GM19240 (cell line): ENCODE results near the gene SMIM20.

Experiments
- DNase-seq: peaks from one replicate; pipeline ENCODE4 v3.0.0; 2011; ENCODE audit warnings: low spot score; ENCODE audit not compliant: insufficient read length

SMIM20 gene

GRCh38 chr4:25925486-25926201, 11.6 kb downstream of the SMIM20 start:
- DNase-seq = peak; percentile 32

GRCh38 chr4:25926462-25926861, 12.4 kb downstream of the SMIM20 start:
- no peak for DNase-seq

DNA sequence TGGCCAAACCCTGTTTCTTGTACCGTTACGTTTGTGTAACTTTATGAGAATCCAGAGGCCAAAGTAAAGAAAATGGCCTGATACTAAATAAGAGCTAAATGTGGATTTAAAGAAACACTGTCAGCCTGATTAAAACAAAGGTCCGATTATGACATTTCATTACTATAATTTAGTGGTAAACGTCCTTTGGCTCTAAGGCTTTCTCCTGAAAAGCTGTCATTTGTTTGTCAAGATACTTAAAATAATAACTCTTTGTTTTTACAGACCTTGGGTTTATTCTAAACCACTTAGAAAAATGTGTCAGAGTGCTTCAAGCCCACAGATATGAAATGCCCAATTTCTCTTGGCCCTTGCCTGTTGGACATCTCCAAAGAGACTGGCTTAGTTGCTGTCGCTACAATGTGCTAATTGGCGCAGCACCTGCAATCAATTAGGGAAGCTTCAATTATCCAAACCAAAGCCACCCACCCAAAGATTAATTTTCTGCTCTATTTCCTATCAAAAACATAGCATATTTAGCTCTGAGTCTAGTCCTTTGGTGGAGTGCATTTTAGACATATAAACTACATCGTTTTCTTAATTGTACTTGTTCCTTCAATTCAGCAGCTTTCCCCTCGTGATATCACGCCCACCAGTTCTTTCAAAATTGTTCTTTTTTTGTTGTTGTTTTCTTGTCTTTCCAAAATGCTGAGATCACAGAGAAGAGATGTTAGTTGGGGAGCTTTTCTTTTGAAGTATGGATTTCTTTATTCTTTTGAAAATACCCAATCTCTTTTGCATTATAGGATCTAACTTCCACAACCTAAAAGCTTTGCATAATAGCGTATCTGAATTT, 13.6 kb downstream of the SMIM20 start:
- no peak for DNase-seq

- no peak for DNase-seq
Measured at GRCh38 chr4:25928379-25929297, 14.6 kb downstream of the SMIM20 start.

DNA sequence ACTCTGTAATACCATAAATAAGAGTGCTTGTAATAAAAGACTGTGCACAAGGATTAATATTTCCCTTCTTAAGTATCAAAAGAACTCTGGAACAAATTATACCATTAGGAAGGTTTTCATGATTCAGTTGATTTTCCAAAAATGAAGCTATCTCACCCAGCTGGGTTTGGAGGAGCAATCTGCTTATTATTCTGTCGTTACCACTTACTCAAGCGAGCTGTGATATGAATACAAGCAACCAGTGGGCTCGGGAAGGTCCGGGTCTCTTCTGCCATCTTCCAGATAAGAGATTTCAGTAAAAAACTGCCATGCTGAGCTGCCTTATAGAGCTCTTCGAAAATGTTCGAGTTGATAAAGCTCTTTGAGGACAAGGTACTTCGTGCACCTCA, 15.3 kb downstream of the SMIM20 start:
- no peak for DNase-seq

DNA sequence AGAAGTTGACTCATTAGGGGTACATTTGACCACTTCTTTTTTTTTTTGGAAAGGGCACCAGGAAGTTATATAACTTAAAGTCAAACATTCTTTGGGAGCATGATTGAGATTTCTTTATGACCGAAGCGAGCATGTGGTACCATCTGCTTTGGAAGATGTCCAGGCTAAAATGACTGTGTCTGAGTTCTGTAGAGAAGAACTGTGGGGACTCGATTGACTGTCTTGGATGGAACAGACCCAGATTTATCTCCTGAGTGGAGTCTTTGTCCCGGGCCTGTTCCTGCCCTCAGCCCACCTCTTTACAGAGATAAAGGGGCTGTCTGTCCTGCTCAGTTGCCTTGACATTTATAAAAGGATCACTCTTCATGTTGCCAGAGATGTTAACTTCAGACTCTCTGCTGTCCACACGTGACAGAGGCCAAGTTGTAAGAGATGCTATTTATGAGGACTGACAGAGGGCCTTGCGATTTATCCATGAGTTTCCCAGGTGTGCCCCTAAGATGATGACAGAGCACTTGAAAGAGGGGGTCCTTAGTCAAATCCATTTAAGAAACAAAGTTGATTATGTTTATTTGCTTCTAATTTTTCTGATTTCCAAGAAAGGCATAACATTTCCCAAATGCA, 16.8 kb downstream of the SMIM20 start:
- DNase-seq = no peak

- DNase-seq = no peak
Measured at GRCh38 chr4:25936696-25937095, 22.7 kb downstream of the SMIM20 start.

- no peak for DNase-seq
Measured at GRCh38 chr4:25937801-25938200, 23.8 kb downstream of the SMIM20 start.

DNA sequence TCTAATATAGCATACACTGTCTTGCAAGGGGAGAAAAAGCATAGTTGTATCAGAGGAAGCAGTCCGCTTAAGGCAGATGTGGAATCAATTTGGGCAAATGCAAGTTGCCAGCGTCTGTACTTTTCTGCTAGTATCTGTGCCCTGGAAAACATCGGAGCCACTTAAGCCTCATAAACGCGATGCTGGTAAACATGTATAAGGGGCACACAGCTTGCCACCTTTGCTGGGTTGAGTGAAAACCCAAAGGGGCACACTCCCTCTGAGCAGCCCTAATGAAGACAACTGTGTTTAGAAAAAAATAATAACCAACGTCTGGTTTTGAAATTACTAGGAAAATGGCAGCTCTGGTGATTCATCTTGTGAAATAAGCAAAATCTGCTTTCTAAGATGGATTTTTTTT, 24.3 kb downstream of the SMIM20 start:
- no peak for DNase-seq

GRCh38 chr4:25938787-25939186, 24.8 kb downstream of the SMIM20 start:
- DNase-seq = peak; percentile 21

DNA sequence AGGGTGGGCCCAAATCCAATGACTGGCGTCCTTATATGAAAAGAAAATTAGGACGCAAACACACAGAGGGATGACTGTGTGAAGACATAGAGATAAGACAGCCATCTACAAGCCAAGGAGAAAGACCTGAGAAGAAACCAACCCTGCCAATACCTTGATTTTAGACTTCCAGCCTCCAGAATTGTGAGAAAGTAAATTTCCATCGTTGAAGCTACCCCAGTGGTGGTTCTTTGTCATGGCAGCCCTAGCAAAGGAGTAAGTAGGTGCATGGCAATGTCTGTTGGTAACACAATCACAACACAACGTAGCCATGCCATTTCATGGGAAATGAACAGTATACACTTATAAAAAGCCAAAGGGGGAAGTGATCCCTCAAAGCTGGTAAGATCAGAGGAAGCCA, 25.3 kb downstream of the SMIM20 start:
- no peak for DNase-seq

DNA sequence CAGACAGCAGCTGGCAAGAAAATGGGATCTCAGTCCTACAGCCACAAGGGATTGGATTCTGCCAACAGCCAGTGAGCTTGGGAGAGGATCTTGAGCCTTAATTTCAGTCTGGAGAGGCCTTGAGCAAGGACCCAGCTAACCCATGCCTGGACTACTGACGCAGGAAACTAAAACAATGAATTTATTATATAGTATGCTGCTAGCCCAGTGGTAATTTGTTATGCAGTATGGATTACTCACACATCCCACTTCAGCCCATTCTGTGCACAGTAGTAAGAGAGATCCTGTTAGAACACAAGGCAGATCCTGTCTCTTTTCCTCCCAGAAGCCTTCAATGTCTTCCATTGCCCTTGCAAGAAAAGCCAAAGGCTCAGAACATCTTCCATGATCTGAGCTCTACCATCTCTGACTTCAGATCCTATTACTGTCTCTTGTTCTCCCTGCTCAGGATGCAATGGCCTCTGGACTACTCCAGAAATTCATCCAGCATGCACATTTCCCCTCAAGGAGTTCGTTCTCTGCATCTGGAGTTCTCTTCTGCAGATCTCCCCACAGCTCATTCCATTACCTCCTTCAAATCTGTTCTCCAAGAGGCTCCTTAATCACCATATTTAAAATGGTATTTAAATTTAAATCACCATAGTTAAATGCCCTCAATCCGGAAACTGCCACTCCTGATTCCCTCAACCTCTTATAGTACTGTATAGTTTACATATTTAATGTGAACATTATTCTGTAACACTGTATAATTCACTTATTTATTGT, 27.6 kb downstream of the SMIM20 start:
- no peak for DNase-seq

- DNase-seq = no peak
Measured at GRCh38 chr4:25943312-25943711, 29.3 kb downstream of the SMIM20 start.

DNA sequence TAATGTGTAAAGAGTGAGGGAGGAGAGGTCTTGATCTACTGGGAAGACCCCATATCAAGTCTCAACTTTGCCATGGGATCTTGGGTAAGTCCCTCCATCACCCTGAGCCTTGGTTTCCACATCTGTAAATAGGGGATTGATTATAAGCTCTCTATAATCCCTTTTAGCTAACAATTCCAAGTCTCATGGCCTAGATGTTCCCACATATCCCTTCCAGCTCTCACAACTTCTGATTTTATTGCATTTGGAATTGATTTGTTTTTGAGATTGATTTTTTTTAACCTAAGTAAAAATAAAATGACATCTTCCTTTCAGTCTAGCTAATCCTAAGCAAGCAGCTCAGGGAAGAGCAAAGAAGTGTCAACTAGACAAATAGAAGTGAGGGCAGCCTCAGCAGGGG, 29.8 kb downstream of the SMIM20 start:
- DNase-seq = no peak

DNA sequence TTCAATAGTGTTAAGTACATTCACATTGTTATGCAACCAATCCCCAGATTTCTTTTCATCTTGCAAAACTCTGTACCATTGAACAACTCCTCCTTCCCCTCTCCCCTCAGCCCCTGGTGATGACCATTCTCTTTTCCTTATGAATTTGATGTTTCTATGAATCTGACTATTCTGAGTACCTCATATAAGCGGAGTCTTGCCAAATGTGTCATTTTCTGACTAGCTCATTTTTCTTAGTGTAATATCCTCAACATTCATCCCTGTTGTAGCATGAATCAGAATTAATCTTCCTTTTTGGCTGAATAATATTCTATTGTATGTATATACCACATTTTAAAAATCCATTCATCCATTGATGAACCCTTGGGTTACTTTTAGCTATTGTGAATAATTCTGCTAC, 34.0 kb downstream of the SMIM20 start:
- no peak for DNase-seq

DNA sequence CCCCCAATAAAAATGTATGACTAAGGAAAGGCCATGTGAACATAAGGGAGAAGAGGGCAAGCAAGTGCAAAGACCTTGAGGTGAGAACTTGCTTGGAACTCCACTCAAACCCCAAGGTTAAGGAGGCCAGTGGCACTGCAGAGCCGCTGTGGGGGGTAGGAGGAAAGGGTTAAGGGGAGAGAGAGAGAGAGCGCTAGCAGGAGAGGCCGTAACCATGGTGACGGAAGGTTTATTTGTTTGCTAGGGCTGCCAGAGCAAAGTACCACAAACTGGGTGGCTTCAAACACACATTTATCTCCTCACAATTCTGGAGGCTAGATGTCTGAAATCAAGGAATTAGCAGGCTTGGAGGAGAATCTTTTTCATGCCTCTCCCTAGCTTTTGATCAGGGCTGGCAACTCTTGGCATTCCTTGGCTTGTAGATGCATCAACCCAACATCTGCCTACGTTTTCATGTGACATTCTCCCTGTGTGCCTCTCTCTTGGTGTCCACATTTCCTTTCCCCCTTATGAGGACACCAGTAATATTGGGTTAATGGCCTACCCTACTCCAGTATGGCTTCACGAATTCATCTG, 35.2 kb downstream of the SMIM20 start:
- DNase-seq = no peak

DNA sequence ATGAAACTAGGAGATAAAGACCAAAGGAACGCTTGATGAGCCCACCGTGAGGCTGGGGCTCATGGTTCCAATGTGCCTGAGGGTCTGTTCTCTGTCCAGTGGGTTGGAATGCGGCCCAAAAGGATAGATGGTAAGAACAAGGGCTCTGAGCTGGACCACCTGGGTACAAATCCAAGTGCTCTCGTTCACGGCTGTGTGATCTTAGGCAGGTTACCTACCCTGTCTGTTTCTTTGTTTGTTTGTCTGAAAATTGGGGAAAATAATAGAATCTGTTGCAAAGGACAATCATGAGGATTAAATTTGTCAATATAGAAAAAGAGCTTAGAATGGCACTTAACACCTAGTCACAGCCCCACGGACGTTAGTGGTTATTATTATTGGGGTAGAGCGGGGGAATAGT, 36.0 kb downstream of the SMIM20 start:
- no peak for DNase-seq

- no peak for DNase-seq
Measured at GRCh38 chr4:25950461-25951389, 36.7 kb downstream of the SMIM20 start.

DNA sequence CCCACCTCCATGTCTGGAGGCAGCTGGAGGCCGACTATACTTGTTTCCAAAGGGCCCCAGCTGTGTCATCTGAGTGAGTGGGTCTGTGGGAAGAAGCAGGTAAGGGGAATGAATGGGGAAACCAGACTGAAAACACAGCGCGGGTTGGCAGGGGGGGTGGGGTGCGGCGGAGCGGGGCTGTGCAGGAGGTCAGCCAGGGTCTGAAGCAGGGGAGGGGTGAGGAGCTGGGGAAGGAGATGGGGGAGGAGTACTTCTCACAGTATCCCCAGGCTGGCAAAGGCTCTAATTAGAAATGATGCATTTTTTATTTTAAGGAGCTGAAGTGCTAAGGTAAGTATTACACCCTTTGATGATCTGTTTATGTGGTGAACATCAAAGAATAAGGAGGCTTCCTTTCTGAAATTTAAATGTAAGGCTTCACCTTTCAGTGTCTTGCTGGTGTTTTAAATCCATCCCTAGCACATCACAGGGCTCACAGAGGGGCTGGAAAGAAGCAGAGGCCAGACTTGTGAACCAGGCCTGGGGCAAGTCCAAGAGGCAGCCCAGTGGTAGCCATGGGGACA, 37.5 kb downstream of the SMIM20 start:
- no peak for DNase-seq
